Measurements from ENCODE around the gene PDE10A.

PDE10A gene

GRCh38 chr6:165678904-165679303 is 15.9 kb upstream of the PDE10A start:
- H3K9ac ChIP-seq (ENCODE audit: low read depth in 1 of 2, low read length in 2 of 2): no peak overlapping the region
- H3K27ac ChIP-seq (ENCODE audit: low read depth, low read length): no peak overlapping the region
- no peaks in the 10 kb centered on the region for H3K36me3 ChIP-seq (ENCODE audit: control insufficient read depth in 1 of 2, insufficient read depth in 2 of 2, low read length in 2 of 2)
- no peaks in the 10 kb centered on the region for H3K27me3 ChIP-seq (ENCODE audit: control insufficient read depth in 1 of 2, insufficient read depth in 2 of 2, low read length in 2 of 2)
- H3K9me3 ChIP-seq (ENCODE audit: control insufficient read depth in 1 of 2, low read length in 2 of 2): no peaks in the 10 kb centered on the region
- H3K4me1 ChIP-seq (ENCODE audit: control insufficient read depth in 1 of 2, insufficient read depth in 2 of 2, low read length in 2 of 2): no peaks in the 10 kb centered on the region
- no peak overlapping the region for H3K4me3 ChIP-seq (ENCODE audit: low read depth in 1 of 2, low read length in 2 of 2)

- H3K9ac ChIP-seq (ENCODE audit: low read depth in 1 of 2, low read length in 2 of 2): no peak overlapping the region
- no peaks in the 10 kb centered on the region for H3K27me3 ChIP-seq (ENCODE audit: control insufficient read depth in 1 of 2, insufficient read depth in 2 of 2, low read length in 2 of 2)
- no peaks in the 10 kb centered on the region for H3K4me1 ChIP-seq (ENCODE audit: control insufficient read depth in 1 of 2, insufficient read depth in 2 of 2, low read length in 2 of 2)
- no peaks in the 10 kb centered on the region for H3K36me3 ChIP-seq (ENCODE audit: control insufficient read depth in 1 of 2, insufficient read depth in 2 of 2, low read length in 2 of 2)
- H3K9me3 ChIP-seq (ENCODE audit: control insufficient read depth in 1 of 2, low read length in 2 of 2): no peaks in the 10 kb centered on the region
- no peak overlapping the region for H3K4me3 ChIP-seq (ENCODE audit: low read depth in 1 of 2, low read length in 2 of 2)
- H3K27ac ChIP-seq (ENCODE audit: low read depth, low read length): no peak overlapping the region
These were observed 15.4 kb upstream of the PDE10A start for GRCh38 chr6:165678429-165678828.

GRCh38 chr6:165677091-165677490 is 14.1 kb upstream of the PDE10A start:
- Histone ChIP-seq H3K4me1 (ENCODE audit: control insufficient read depth in 1 of 2, insufficient read depth in 2 of 2, low read length in 2 of 2) (no peaks in the 10 kb centered on the region), H3K36me3 (ENCODE audit: control insufficient read depth in 1 of 2, insufficient read depth in 2 of 2, low read length in 2 of 2) (no peaks in the 10 kb centered on the region), H3K27me3 (ENCODE audit: control insufficient read depth in 1 of 2, insufficient read depth in 2 of 2, low read length in 2 of 2) (no peaks in the 10 kb centered on the region), H3K9me3 (ENCODE audit: control insufficient read depth in 1 of 2, low read length in 2 of 2) (no peaks in the 10 kb centered on the region), H3K9ac (ENCODE audit: low read depth in 1 of 2, low read length in 2 of 2) (no peak overlapping the region), H3K27ac (ENCODE audit: low read depth, low read length) (no peak overlapping the region), H3K4me3 (ENCODE audit: low read depth in 1 of 2, low read length in 2 of 2) (no peak overlapping the region)

- Histone ChIP-seq H3K9ac (ENCODE audit: low read depth in 1 of 2, low read length in 2 of 2) (no peak overlapping the region), H3K27me3 (ENCODE audit: control insufficient read depth in 1 of 2, insufficient read depth in 2 of 2, low read length in 2 of 2) (no peaks in the 10 kb centered on the region), H3K27ac (ENCODE audit: low read depth, low read length) (no peak overlapping the region), H3K4me1 (ENCODE audit: control insufficient read depth in 1 of 2, insufficient read depth in 2 of 2, low read length in 2 of 2) (no peaks in the 10 kb centered on the region), H3K36me3 (ENCODE audit: control insufficient read depth in 1 of 2, insufficient read depth in 2 of 2, low read length in 2 of 2) (no peaks in the 10 kb centered on the region), H3K4me3 (ENCODE audit: low read depth in 1 of 2, low read length in 2 of 2) (no peak overlapping the region), H3K9me3 (ENCODE audit: control insufficient read depth in 1 of 2, low read length in 2 of 2) (no peaks in the 10 kb centered on the region)
These were observed 13.5 kb upstream of the PDE10A start for GRCh38 chr6:165676435-165677068.

GRCh38 chr6:165675120-165675519 is 12.1 kb upstream of the PDE10A start:
- Histone ChIP-seq H3K27me3 (ENCODE audit: control insufficient read depth in 1 of 2, insufficient read depth in 2 of 2, low read length in 2 of 2) (no peaks in the 10 kb centered on the region), H3K36me3 (ENCODE audit: control insufficient read depth in 1 of 2, insufficient read depth in 2 of 2, low read length in 2 of 2) (no peaks in the 10 kb centered on the region), H3K9ac (ENCODE audit: low read depth in 1 of 2, low read length in 2 of 2) (no peak overlapping the region), H3K4me1 (ENCODE audit: control insufficient read depth in 1 of 2, insufficient read depth in 2 of 2, low read length in 2 of 2) (no peaks in the 10 kb centered on the region), H3K4me3 (ENCODE audit: low read depth in 1 of 2, low read length in 2 of 2) (no peak overlapping the region), H3K9me3 (ENCODE audit: control insufficient read depth in 1 of 2, low read length in 2 of 2) (no peaks in the 10 kb centered on the region), H3K27ac (ENCODE audit: low read depth, low read length) (no peak overlapping the region)

- no peaks in the 10 kb centered on the region for H3K36me3 ChIP-seq (ENCODE audit: control insufficient read depth in 1 of 2, insufficient read depth in 2 of 2, low read length in 2 of 2)
- no peaks in the 10 kb centered on the region for H3K9me3 ChIP-seq (ENCODE audit: control insufficient read depth in 1 of 2, low read length in 2 of 2)
- no peak overlapping the region for H3K9ac ChIP-seq (ENCODE audit: low read depth in 1 of 2, low read length in 2 of 2)
- no peaks in the 10 kb centered on the region for H3K27me3 ChIP-seq (ENCODE audit: control insufficient read depth in 1 of 2, insufficient read depth in 2 of 2, low read length in 2 of 2)
- H3K4me1 ChIP-seq (ENCODE audit: control insufficient read depth in 1 of 2, insufficient read depth in 2 of 2, low read length in 2 of 2): peaks cover 0 to under 1% of the 10 kb centered on the region in 2 donors
- no peak overlapping the region for H3K27ac ChIP-seq (ENCODE audit: low read depth, low read length)
- no peak overlapping the region for H3K4me3 ChIP-seq (ENCODE audit: low read depth in 1 of 2, low read length in 2 of 2)
These were observed 11.4 kb upstream of the PDE10A start for GRCh38 chr6:165674155-165675029.

- Histone ChIP-seq H3K4me3 (ENCODE audit: low read depth in 1 of 2, low read length in 2 of 2) (no peak overlapping the region), H3K36me3 (ENCODE audit: control insufficient read depth in 1 of 2, insufficient read depth in 2 of 2, low read length in 2 of 2) (no peaks in the 10 kb centered on the region), H3K27me3 (ENCODE audit: control insufficient read depth in 1 of 2, insufficient read depth in 2 of 2, low read length in 2 of 2) (peaks cover 6 to 7% of the 10 kb centered on the region in 2 donors), H3K4me1 (ENCODE audit: control insufficient read depth in 1 of 2, insufficient read depth in 2 of 2, low read length in 2 of 2) (peaks cover 3 to 5% of the 10 kb centered on the region in 2 donors), H3K9me3 (ENCODE audit: control insufficient read depth in 1 of 2, low read length in 2 of 2) (no peaks in the 10 kb centered on the region), H3K27ac (ENCODE audit: low read depth, low read length) (no peak overlapping the region), H3K9ac (ENCODE audit: low read depth in 1 of 2, low read length in 2 of 2) (no peak overlapping the region)
These were observed 8.3 kb upstream of the PDE10A start for GRCh38 chr6:165671222-165671768.

GRCh38 chr6:165668951-165669350 is 5.9 kb upstream of the PDE10A start:
- Histone ChIP-seq H3K9ac (ENCODE audit: low read depth in 1 of 2, low read length in 2 of 2) (no peak overlapping the region), H3K27ac (ENCODE audit: low read depth, low read length) (no peak overlapping the region), H3K27me3 (ENCODE audit: control insufficient read depth in 1 of 2, insufficient read depth in 2 of 2, low read length in 2 of 2) (peaks cover 27 to 28% of the 10 kb centered on the region in 2 donors), H3K36me3 (ENCODE audit: control insufficient read depth in 1 of 2, insufficient read depth in 2 of 2, low read length in 2 of 2) (no peaks in the 10 kb centered on the region), H3K4me3 (ENCODE audit: low read depth in 1 of 2, low read length in 2 of 2) (no peak overlapping the region), H3K9me3 (ENCODE audit: control insufficient read depth in 1 of 2, low read length in 2 of 2) (no peaks in the 10 kb centered on the region), H3K4me1 (ENCODE audit: control insufficient read depth in 1 of 2, insufficient read depth in 2 of 2, low read length in 2 of 2) (peaks cover 12 to 13% of the 10 kb centered on the region in 2 donors)

- no peaks in the 10 kb centered on the region for H3K36me3 ChIP-seq (ENCODE audit: control insufficient read depth in 1 of 2, insufficient read depth in 2 of 2, low read length in 2 of 2)
- H3K4me1 ChIP-seq (ENCODE audit: control insufficient read depth in 1 of 2, insufficient read depth in 2 of 2, low read length in 2 of 2): peaks cover 16 to 20% of the 10 kb centered on the region in 2 donors
- H3K27me3 ChIP-seq (ENCODE audit: control insufficient read depth in 1 of 2, insufficient read depth in 2 of 2, low read length in 2 of 2): peaks cover 31 to 36% of the 10 kb centered on the region in 2 donors
- no peak overlapping the region for H3K27ac ChIP-seq (ENCODE audit: low read depth, low read length)
- no peak overlapping the region for H3K4me3 ChIP-seq (ENCODE audit: low read depth in 1 of 2, low read length in 2 of 2)
- H3K9ac ChIP-seq (ENCODE audit: low read depth in 1 of 2, low read length in 2 of 2): no peak overlapping the region
- H3K9me3 ChIP-seq (ENCODE audit: control insufficient read depth in 1 of 2, low read length in 2 of 2): no peaks in the 10 kb centered on the region
These were observed 2.3 kb upstream of the PDE10A start for GRCh38 chr6:165665384-165665672.

GRCh38 chr6:165664559-165665383 is 1.7 kb upstream of the PDE10A start:
- Histone ChIP-seq H3K9me3 (ENCODE audit: control insufficient read depth in 1 of 2, low read length in 2 of 2) (no peaks in the 10 kb centered on the region), H3K27me3 (ENCODE audit: control insufficient read depth in 1 of 2, insufficient read depth in 2 of 2, low read length in 2 of 2) (peaks cover 34 to 36% of the 10 kb centered on the region in 2 donors), H3K9ac (ENCODE audit: low read depth in 1 of 2, low read length in 2 of 2) (no peak overlapping the region), H3K36me3 (ENCODE audit: control insufficient read depth in 1 of 2, insufficient read depth in 2 of 2, low read length in 2 of 2) (no peaks in the 10 kb centered on the region), H3K4me3 (ENCODE audit: low read depth in 1 of 2, low read length in 2 of 2) (peak overlapping the region; percentile 46 to 53), H3K27ac (ENCODE audit: low read depth, low read length) (no peak overlapping the region), H3K4me1 (ENCODE audit: control insufficient read depth in 1 of 2, insufficient read depth in 2 of 2, low read length in 2 of 2) (peaks cover 16 to 24% of the 10 kb centered on the region in 2 donors)

Measured in duodenal mucosa (tissue), 2 donors.